Testis (tissue), 3 donors: ENCODE measurements around the gene BTN3A1. TPM values are rescaled to one million over a fixed set of nuclear protein-coding genes. Genes with fewer than 3 reads are reported as not detected.

Source experiments
- DNase-seq: peaks from one replicate; pipeline ENCODE4 v3.0.0-alpha.2; 2019
- H3K27ac ChIP-seq, 2 donors: fragments of 200-600 bp; sonication (generic); one replicate each; pipeline ENCODE4 v1.5.1; 2019
- H3K27me3 ChIP-seq: fragments of 200-600 bp; sonication (generic); one replicate; pipeline ENCODE4 v1.5.1; 2019
- H3K36me3 ChIP-seq: fragments of 200-600 bp; sonication (generic); one replicate; pipeline ENCODE4 v1.5.1; 2017; ENCODE audit warnings: low read depth; ENCODE audit errors: missing control alignments
- H3K4me1 ChIP-seq: fragments of 200-600 bp; sonication (generic); one replicate; pipeline ENCODE4 v1.5.1; 2019
- H3K4me3 ChIP-seq, 2 donors: fragments of 200-600 bp; sonication (generic); one replicate each; pipeline ENCODE4 v1.5.1; 2017 to 2019
- H3K9me3 ChIP-seq: fragments of 200-600 bp; sonication (generic); one replicate; pipeline ENCODE4 v1.5.1; 2017
- CTCF ChIP-seq, 3 experiments: fragments of 450-650 bp in 2 of 3; fragments of 200-600 bp in 1 of 3; sonication (generic) in 1 of 3; IDR thresholded peaks; one replicate each; pipeline ENCODE4 v1.5.1; 2016 to 2019; ENCODE audit warnings: antibody characterized with exemption in 3 of 3, mild to moderate bottlenecking in 2 of 3, moderate library complexity in 1 of 3
- POLR2A ChIP-seq: fragments of 450-650 bp; IDR thresholded peaks from one replicate; pipeline ENCODE4 v1.6.1; 2017; ENCODE audit warnings: antibody characterized with exemption, mild to moderate bottlenecking, moderate library complexity
- whole genome bisulfite sequencing, 2 donors: methylation state at CpG; one replicate each; pipeline ENCODE4 v1.1.5; 2018; 5-methylcytosine and 5-hydroxymethylcytosine counted together
- intact Hi-C: fragments of 100-400 bp; cut with DNase I; formaldehyde crosslinking; loops from one replicate; pipeline ENCODE4 v1.15.1; 2023; ENCODE audit warnings: low total_unique reads
- polyA plus RNA-seq: library from polyadenylated mRNA; stranded (reverse); fragments of 350-450 nt; fragmentation: Illumina TruSeq; extraction: RNeasy Lipid Tissue Mini Kit (QIAGEN cat#74804); gene quantifications from one replicate; pipeline ENCODE4 v1.2.3, GENCODE V29; 2014; ENCODE audit warnings: low read depth, low replicate concordance; ENCODE audit not compliant: insufficient read depth
- total RNA-seq, 2 donors: library from RNA; depleted of rRNA; stranded (reverse); fragments of >200 nt; gene quantifications; one replicate each; pipeline ENCODE4 v1.2.3, GENCODE V29; 2016

The BTN3A1 gene
- total and polyA plus RNA-seq, 3 donors from 2014 or later = 10.6 to 15.9 (median 14.7) TPM

DNA sequence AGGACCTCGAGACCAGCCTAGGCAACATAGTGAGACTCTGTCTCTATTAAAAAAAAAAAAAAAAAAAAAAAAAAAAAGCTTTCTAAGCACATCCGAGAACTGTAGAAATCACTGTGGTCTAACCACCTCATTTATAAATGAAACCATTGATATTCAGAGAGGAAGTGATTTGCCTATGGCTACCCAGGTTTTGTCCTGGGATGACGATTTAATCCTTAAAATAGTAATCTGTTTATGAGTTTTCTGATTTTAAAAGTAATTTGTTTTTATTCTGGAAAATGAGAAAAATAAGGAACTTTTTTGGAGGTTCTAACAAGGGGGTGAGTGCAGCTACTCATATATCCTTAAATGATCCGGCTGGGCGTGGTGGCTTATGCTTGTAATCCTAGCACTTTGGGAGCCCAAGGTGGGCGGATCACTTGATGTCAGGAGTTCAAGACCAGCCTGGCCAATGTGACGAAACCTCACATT lies 43.5 kb upstream of the BTN3A1 start:
- H3K4me1 ChIP-seq = no peaks in the 10 kb centered on the region
- TF ChIP-seq CTCF (IDR thresholded peaks at IDR 0.05) = no peak
- no peak for TF ChIP-seq POLR2A

DNA sequence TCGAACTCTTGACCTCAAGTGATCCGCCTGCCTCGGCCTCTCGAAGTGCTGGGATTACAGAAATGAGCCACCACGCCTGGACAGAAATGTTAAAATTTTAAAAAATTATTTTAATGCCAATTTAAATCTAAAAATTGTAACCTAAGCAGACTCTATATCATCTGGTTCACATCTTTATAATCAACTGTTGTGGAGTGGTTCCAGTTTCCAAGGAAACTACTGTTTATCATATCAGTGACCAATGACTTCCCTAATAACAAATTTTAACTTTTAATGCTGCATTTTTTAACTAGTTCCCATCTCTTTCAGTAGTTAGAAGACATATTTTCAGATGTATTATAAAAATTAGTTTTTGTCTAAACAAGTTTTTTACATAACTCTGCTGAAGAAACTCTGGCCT lies 42.3 kb upstream of the BTN3A1 start:
- intact Hi-C loops = loop anchor here (5.0 kb wide), 1 partner anchor 238 kb away; the partner anchor contains the start of gene ABT1
- H3K9me3 ChIP-seq = no peaks in the 10 kb centered on the region
- no peak for DNase-seq
- H3K4me1 ChIP-seq = peaks cover 10% of the 10 kb centered on the region
- H3K4me3 ChIP-seq = no peak overlapping the region
- no peak overlapping the region for H3K27ac ChIP-seq
- H3K27me3 ChIP-seq = no peaks in the 10 kb centered on the region
- TF ChIP-seq POLR2A (no peak), CTCF (IDR thresholded peaks at IDR 0.05) (no peak)
- WGBS, 2 donors = 85 to 97% methylated on average over 5 of the region's 5 CpGs
- no peaks in the 10 kb centered on the region for H3K36me3 ChIP-seq

More for the DNA sequence above, 43.5 kb upstream of the BTN3A1 start:
- H3K9me3 ChIP-seq = no peaks in the 10 kb centered on the region
- H3K36me3 ChIP-seq = no peaks in the 10 kb centered on the region
- H3K4me3 ChIP-seq = no peak overlapping the region
- intact Hi-C loops = no loop called here
- 85 to 88% methylated on average over 7 of the region's 7 CpGs for WGBS, 2 donors
- no peak overlapping the region for H3K27ac ChIP-seq
- no peak for DNase-seq
- H3K27me3 ChIP-seq = no peaks in the 10 kb centered on the region

- Histone ChIP-seq H3K4me1 (peaks cover 10% of the 10 kb centered on the region), H3K27me3 (no peaks in the 10 kb centered on the region), H3K27ac (no peak overlapping the region), H3K9me3 (no peaks in the 10 kb centered on the region), H3K36me3 (no peaks in the 10 kb centered on the region), H3K4me3 (no peak overlapping the region)
- intact Hi-C loops = loop anchor here (5.0 kb wide), 1 partner anchor 237 kb away; the partner anchor contains the start of gene ABT1
- TF ChIP-seq POLR2A (no peak), CTCF (IDR thresholded peaks at IDR 0.05) (no peak)
- DNase-seq = no peak
- 92 to 95% methylated on average over 14 of the region's 14 CpGs for WGBS, 2 donors
Observed at GRCh38 chr6:26360451-26361416, 41.3 kb upstream of the BTN3A1 start.

GRCh38 chr6:26361544-26361943 lies 40.5 kb upstream of the BTN3A1 start:
- WGBS, 2 donors = 72 to 87% methylated on average over 5 of the region's 5 CpGs
- TF ChIP-seq CTCF (IDR thresholded peaks at IDR 0.05) = no peak
- TF ChIP-seq POLR2A = no peak
- no peaks in the 10 kb centered on the region for H3K36me3 ChIP-seq
- no peak for DNase-seq
- no peak overlapping the region for H3K27ac ChIP-seq
- H3K4me1 ChIP-seq = peaks cover 10% of the 10 kb centered on the region
- H3K4me3 ChIP-seq = no peak overlapping the region
- intact Hi-C loops = loop anchor here (5.0 kb wide), 1 partner anchor 236 kb away; the partner anchor contains the start of gene ABT1
- H3K9me3 ChIP-seq = no peaks in the 10 kb centered on the region
- no peaks in the 10 kb centered on the region for H3K27me3 ChIP-seq
